HG03064 (cell line): ENCODE data around the gene HOXA5.

Source experiments
- ATAC-seq: cut with Tn5 transposase; IDR thresholded peaks from one replicate; pipeline ENCODE4 v1.9.1; 2021; ENCODE audit warnings: low read depth; ENCODE audit not compliant: unreplicated experiment

The HOXA5 gene

GRCh38 chr7:27111042-27111750 lies 32.3 kb downstream of the HOXA5 start:
- no peak for ATAC-seq

GRCh38 chr7:27110186-27111031 lies 33.1 kb downstream of the HOXA5 start:
- no peak for ATAC-seq

GRCh38 chr7:27109466-27110185 lies 33.9 kb downstream of the HOXA5 start:
- ATAC-seq: no peak

- no peak for ATAC-seq
Measured at GRCh38 chr7:27108390-27109127, 34.9 kb downstream of the HOXA5 start.

GRCh38 chr7:27107391-27108381 lies 35.8 kb downstream of the HOXA5 start:
- no peak for ATAC-seq

- ATAC-seq: no peak
Measured at GRCh38 chr7:27106901-27107240, 36.6 kb downstream of the HOXA5 start.

GRCh38 chr7:27106181-27106900 lies 37.1 kb downstream of the HOXA5 start:
- ATAC-seq: no peak

- no peak for ATAC-seq
Measured at GRCh38 chr7:27105301-27106031, 38.0 kb downstream of the HOXA5 start.

GRCh38 chr7:27104341-27105058 lies 39.0 kb downstream of the HOXA5 start:
- no peak for ATAC-seq

GRCh38 chr7:27103489-27104226 lies 39.8 kb downstream of the HOXA5 start:
- ATAC-seq: no peak

- no peak for ATAC-seq
Measured at GRCh38 chr7:27102581-27103442, 40.7 kb downstream of the HOXA5 start, which contains the start of gene HOXA2. Gene HOXA2 (minus strand): TSS chr7:27102683. CDS start chr7:27102500, 183 bp downstream.

GRCh38 chr7:27101957-27102580 lies 41.4 kb downstream of the HOXA5 start:
- no peak for ATAC-seq

- no peak for ATAC-seq
Measured at GRCh38 chr7:27101171-27101956, 42.1 kb downstream of the HOXA5 start.

GRCh38 chr7:27100694-27101170 lies 42.7 kb downstream of the HOXA5 start:
- ATAC-seq: no peak
